Thymus (tissue), 14 donors: ENCODE results near the gene SCYGR2. TPM values are rescaled to one million over a fixed set of nuclear protein-coding genes. Genes with fewer than 3 reads are reported as not detected.
"Not testable (repeated sequence)": the region's sequence is repeated elsewhere in the genome, so short reads cannot be mapped to it uniquely, and the experiment has no call there.

ENCODE experiments used
- DNase-seq, 9 donors: peaks; one replicate each; pipeline ENCODE4 v3.0.0-alpha.2; 2013; ENCODE audit warnings: low spot score in 9 of 9, low read depth in 6 of 9, missing footprints in 1 of 9
- H3K27ac ChIP-seq, 2 donors: one replicate each; pipeline ENCODE4 v1.5.1; 2013; ENCODE audit warnings: control low read depth in 1 of 2, low read depth in 1 of 2, low read length in 1 of 2, mild to moderate bottlenecking in 1 of 2, moderate library complexity in 1 of 2
- H3K27me3 ChIP-seq, 2 donors: one replicate each; pipeline ENCODE4 v1.5.1; 2013; ENCODE audit warnings: low read length in 1 of 2; ENCODE audit not compliant: control insufficient read depth in 2 of 2, insufficient read depth in 1 of 2
- H3K36me3 ChIP-seq, 2 donors: one replicate each; pipeline ENCODE4 v1.5.1; 2013; ENCODE audit warnings: low read length in 1 of 2, mild to moderate bottlenecking in 1 of 2, moderate library complexity in 1 of 2; ENCODE audit not compliant: control insufficient read depth in 2 of 2, insufficient read depth in 2 of 2
- H3K4me1 ChIP-seq, 2 donors: one replicate each; pipeline ENCODE4 v1.5.1; 2013; ENCODE audit warnings: low read length in 2 of 2; ENCODE audit not compliant: control insufficient read depth in 2 of 2, insufficient read depth in 2 of 2
- H3K4me3 ChIP-seq, 2 donors: one replicate each; pipeline ENCODE4 v1.5.1; 2013; ENCODE audit warnings: low read length in 2 of 2, control low read depth in 1 of 2, mild to moderate bottlenecking in 1 of 2
- H3K9me3 ChIP-seq, 2 donors: one replicate each; pipeline ENCODE4 v1.5.1; 2013; ENCODE audit warnings: low read length in 1 of 2, mild to moderate bottlenecking in 1 of 2; ENCODE audit not compliant: control insufficient read depth in 2 of 2, insufficient read depth in 1 of 2
- WGBS: extraction: QIAGEN DNeasy Blood & Tissue Kit; methylation state at CpG from one replicate; pipeline ENCODE4 v1.1.7; 2013; 5-methylcytosine and 5-hydroxymethylcytosine counted together
- long read RNA-seq, 10 donors: transcript quantifications; one replicate each; lab custom pipeline, GENCODE V29; 2026
- polyA plus RNA-seq: library from polyadenylated mRNA; stranded (reverse); fragments of 200-250 nt; gene quantifications from one replicate; pipeline ENCODE4 v1.2.3, GENCODE V29; 2013
- total RNA-seq: library from RNA; stranded (reverse); fragments of 120-200 nt; gene quantifications from one replicate; pipeline ENCODE4 v1.2.4, GENCODE V29; 2013
- donor health status: healthy.

The SCYGR2 gene, protein sequence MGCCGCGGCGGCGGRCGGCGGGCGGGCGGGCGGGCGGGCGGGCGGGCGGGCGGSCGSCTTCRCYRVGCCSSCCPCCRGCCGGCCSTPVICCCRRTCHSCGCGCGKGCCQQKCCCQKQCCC
- total RNA-seq (not detected), polyA plus RNA-seq (not detected)
- long read RNA-seq, donor 1: 0 reads
- long read RNA-seq, donor 2: 0 reads
- long read RNA-seq, donor 3: 0 reads
- long read RNA-seq, donor 4: 0 reads
- long read RNA-seq, donor 5: 0 reads
- long read RNA-seq, donor 6: 0 reads
- long read RNA-seq, donor 7: 0 reads
- long read RNA-seq, donor 8: 0 reads
- long read RNA-seq, donor 9: 0 reads
- long read RNA-seq, donor 10: 0 reads

DNA sequence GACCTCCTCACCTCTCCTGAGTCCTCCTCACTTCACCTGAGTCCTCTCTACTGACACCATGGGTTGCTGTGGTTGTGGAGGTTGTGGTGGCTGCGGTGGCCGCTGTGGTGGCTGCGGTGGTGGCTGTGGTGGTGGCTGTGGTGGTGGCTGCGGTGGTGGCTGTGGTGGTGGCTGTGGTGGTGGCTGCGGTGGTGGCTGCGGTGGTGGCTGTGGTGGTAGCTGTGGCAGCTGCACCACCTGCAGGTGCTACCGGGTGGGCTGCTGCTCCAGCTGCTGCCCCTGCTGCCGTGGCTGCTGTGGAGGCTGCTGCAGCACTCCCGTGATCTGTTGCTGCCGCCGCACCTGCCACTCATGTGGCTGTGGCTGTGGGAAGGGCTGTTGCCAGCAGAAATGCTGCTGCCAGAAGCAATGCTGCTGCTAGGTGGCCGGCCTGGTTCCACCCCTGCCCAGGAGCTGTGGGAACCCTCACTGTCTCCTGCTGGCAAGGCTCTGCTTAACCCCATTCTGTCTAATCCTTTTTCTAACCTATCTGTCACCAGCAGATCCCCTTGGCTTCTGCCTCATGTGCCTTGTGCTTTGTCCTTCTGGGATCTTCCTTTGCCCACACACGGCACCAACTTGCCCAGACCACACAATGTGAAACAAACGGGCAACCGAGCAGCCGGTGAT is at the start of gene SCYGR2:
Gene SCYGR2 (plus strand): TSS at position 59 of the 669 bp plus-strand sequence. CDS start 0 bp downstream, at position 59.
- not testable (repeated sequence) for H3K9me3 ChIP-seq, H3K27ac ChIP-seq, H3K27me3 ChIP-seq, H3K36me3 ChIP-seq, H3K4me1 ChIP-seq, H3K4me3 ChIP-seq, DNase-seq
- 88% methylated on average over 16 of the region's 16 CpGs for WGBS

DNA sequence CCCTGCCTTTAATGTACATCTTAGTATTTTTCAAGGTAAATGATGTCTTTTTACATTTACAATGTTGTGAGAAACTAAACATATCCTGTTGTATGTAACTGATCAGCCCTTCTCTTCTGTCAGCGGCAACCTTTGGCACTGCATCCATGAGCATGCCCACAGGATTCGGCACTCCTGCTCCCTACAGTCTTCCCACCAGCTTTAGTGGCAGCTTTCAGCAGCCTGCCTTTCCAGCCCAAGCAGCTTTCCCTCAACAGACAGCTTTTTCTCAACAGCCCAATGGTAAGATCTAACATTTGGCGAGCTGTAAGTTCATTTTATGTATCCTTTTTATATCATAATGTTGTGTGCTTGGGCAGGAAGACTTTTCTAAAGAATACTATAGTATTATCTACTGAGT is 46.9 kb upstream of the SCYGR2 start:
- Histone ChIP-seq H3K4me3 (no peak overlapping the region), H3K9me3 (no peaks in the 10 kb centered on the region), H3K27ac (no peak overlapping the region), H3K36me3 (peaks cover 6 to 24% of the 10 kb centered on the region in 2 donors), H3K27me3 (no peaks in the 10 kb centered on the region), H3K4me1 (no peaks in the 10 kb centered on the region)
- DNase-seq: no peak
- over 99% methylated on average over 3 of the region's 3 CpGs for WGBS

DNA sequence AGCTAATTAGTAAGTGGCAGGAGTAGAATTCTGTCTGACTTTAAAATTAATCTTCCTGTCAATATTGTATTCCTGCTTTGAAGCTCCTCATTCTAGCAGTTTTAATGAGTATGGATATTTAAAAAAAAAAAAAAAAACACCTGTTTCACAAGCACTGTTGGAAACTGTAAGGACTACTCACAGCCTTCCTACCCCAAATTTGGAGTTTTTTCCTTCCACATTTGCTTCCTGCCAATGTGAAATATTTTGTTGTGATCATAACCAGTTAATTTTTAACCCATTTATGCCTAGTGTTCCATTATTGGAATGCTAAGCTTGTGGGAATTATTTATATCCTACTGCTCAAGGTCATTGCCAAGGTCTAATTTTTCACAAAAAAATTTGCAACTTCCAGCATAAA is 36.1 kb upstream of the SCYGR2 start:
- H3K36me3 ChIP-seq: no peaks in the 10 kb centered on the region
- H3K27ac ChIP-seq: no peak overlapping the region
- H3K4me1 ChIP-seq: no peaks in the 10 kb centered on the region
- no peaks in the 10 kb centered on the region for H3K9me3 ChIP-seq
- no peak for DNase-seq
- no peak overlapping the region for H3K4me3 ChIP-seq
- H3K27me3 ChIP-seq: no peaks in the 10 kb centered on the region

DNA sequence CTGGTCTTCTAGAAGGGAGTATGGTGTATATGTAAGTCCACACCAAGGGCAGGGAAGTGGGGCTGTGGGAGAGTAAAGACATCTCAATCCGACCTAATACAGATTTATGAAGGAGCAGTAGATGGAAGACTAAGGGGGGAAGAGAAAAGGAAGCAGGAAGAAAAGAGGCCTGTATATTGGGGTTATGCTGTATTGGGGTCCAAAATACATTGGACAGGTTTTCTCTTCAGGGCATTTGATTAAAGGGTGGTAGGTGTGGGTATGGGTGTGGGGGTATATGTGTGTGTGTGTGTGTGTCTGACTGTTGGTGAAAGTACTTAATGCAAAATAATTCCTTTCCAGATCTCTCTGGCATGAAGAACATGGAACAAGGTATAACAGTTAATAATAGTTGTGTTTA is 33.6 kb upstream of the SCYGR2 start:
- Histone ChIP-seq H3K36me3 (no peaks in the 10 kb centered on the region), H3K9me3 (no peaks in the 10 kb centered on the region), H3K4me1 (no peaks in the 10 kb centered on the region), H3K27ac (no peak overlapping the region), H3K27me3 (no peaks in the 10 kb centered on the region), H3K4me3 (no peak overlapping the region)
- WGBS: 100% methylated on average over 1 of the region's 1 CpG
- DNase-seq: no peak

DNA sequence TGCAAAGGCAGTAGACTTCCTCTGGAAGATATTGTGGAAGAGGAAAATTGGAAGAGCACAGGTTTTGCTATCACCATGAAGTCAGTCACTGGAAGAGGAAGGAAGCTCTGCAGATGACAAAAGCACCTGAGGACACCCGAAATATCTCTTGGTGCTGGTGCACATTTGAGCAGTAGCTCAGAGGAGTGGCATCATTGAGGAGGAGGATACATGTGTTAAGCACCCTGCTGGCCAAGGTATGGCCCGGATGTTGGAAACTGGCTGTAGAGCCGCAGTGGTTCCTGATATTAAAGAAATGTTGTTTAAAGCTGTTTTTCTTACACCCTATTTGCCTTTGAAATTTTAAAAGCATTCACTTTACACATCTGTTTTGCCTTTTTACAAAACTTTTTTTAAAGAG is 32.7 kb upstream of the SCYGR2 start:
- Histone ChIP-seq H3K27ac (no peak overlapping the region), H3K36me3 (no peaks in the 10 kb centered on the region), H3K4me3 (no peak overlapping the region), H3K9me3 (no peaks in the 10 kb centered on the region), H3K27me3 (no peaks in the 10 kb centered on the region), H3K4me1 (no peaks in the 10 kb centered on the region)
- 98% methylated on average over 3 of the region's 3 CpGs for WGBS
- DNase-seq: no peak

DNA sequence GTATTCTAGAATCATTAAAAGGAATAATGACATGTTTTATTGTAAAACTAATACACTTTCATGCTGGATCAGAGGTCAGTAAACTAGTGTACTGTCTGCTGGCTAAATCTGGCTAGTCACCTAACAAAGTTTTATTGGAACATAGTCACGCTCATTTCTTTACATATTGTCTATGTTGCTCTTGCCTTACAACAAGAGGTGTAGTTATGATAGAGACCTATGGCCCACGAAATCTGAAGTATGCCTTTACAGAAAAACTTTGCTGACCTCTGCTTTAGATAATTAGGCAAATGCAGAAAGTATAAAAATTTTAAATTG is 29.9 kb upstream of the SCYGR2 start:
- Histone ChIP-seq H3K9me3 (no peaks in the 10 kb centered on the region), H3K4me3 (no peak overlapping the region), H3K27ac (no peak overlapping the region), H3K4me1 (no peaks in the 10 kb centered on the region), H3K36me3 (no peaks in the 10 kb centered on the region), H3K27me3 (no peaks in the 10 kb centered on the region)
- no peak for DNase-seq
- 96% methylated on average over 2 of the region's 2 CpGs for WGBS

DNA sequence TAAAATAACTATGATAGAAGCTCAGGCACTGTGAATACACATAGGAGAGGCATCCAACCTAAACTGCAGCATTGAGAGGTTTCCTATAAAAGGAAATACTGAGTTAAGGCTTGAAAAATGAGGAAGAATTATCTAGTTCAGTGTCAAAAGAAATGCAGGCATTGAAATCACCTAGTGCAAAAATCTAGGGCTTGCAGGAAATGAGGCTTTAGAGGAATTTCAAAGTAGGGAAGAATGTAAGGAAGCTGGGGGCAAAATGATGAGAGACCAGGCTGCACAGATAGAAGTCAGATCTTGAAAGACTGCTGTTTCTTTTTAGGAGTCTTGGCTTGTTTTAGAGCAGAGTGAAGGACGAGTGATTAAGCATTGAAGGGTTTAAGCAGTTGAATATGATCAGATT is 28.1 kb upstream of the SCYGR2 start:
- WGBS: 70% methylated on average over 1 of the region's 1 CpG
- no peak for DNase-seq

DNA sequence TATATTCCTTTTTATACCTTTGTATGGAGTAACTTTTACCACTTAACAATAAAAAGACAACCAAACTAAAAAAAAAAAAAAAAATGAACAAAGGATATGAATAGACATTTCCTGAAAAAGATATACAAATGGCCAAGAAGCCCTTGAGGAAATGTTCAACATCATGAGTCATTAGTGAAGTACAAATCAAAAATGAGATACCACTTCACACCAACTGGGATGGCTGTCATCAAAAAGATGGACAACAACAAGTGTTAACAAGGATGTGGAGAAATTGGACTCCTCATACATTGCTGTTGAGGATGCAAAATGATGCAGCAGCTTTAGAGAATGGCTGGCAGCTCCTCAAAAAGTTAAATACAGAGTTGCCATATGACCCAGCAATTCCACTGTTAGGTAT is 22.6 kb upstream of the SCYGR2 start:
- H3K9me3 ChIP-seq: no peaks in the 10 kb centered on the region
- no peak overlapping the region for H3K27ac ChIP-seq
- H3K27me3 ChIP-seq: no peaks in the 10 kb centered on the region
- H3K36me3 ChIP-seq: no peaks in the 10 kb centered on the region
- H3K4me3 ChIP-seq: no peak overlapping the region
- no peak for DNase-seq
- H3K4me1 ChIP-seq: no peaks in the 10 kb centered on the region

More for the DNA sequence above, 28.1 kb upstream of the SCYGR2 start:
- Histone ChIP-seq H3K4me1 (no peaks in the 10 kb centered on the region), H3K27me3 (no peaks in the 10 kb centered on the region), H3K27ac (no peak overlapping the region), H3K4me3 (no peak overlapping the region), H3K9me3 (no peaks in the 10 kb centered on the region), H3K36me3 (no peaks in the 10 kb centered on the region)

DNA sequence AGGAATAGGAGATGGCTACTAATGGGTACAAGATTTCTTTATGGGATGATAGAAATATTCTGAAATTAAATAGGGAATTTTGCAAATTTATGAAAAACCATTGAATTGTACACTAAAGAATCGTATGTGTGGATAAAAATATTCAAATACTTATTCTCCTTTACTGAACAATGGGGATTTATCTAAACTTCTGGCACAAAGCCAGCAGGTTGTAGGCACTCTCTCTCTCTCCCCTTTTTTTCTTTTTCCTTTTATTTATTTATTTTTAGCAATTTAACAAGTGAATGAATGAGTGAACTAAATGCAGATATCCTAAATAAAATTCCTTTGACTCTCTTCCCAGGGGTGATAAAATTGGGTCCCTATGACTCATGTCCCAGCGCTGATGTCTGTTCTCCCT is 21.9 kb upstream of the SCYGR2 start:
- 92% methylated on average over 2 of the region's 2 CpGs for WGBS
- H3K4me3 ChIP-seq: no peak overlapping the region
- no peak overlapping the region for H3K27ac ChIP-seq
- no peaks in the 10 kb centered on the region for H3K9me3 ChIP-seq
- H3K4me1 ChIP-seq: no peaks in the 10 kb centered on the region
- no peaks in the 10 kb centered on the region for H3K27me3 ChIP-seq
- no peaks in the 10 kb centered on the region for H3K36me3 ChIP-seq
- no peak for DNase-seq
